Suprapubic skin (tissue), 4 donors: ENCODE data around the gene SPATA32.

Source experiments
- EP300 ChIP-seq: sonication (generic); formaldehyde crosslinking; IDR thresholded peaks from one replicate; pipeline ENCODE4 v1.6.1; 2017; ENCODE audit warnings: antibody characterized with exemption
- POLR2A ChIP-seq, 2 donors: fragments of 450-650 bp; IDR thresholded peaks; one replicate each; pipeline ENCODE4 v1.6.1; 2017; ENCODE audit warnings: antibody characterized with exemption in 2 of 2, mild to moderate bottlenecking in 2 of 2, moderate library complexity in 2 of 2
- POLR2AphosphoS5 ChIP-seq, 3 donors: sonication (generic); formaldehyde crosslinking; IDR thresholded peaks; one replicate each; pipeline ENCODE4 v1.6.1; 2017; ENCODE audit warnings: antibody characterized with exemption in 3 of 3
- TF ChIP-seq, protein P1 (sequence below), 2 donors: fragments of 200-600 bp in 1 of 2; fragments of 450-650 bp in 1 of 2; sonication (generic) in 1 of 2; IDR thresholded peaks; one replicate each; pipeline ENCODE4 v1.5.1; 2016 to 2019; ENCODE audit warnings: antibody characterized with exemption in 2 of 2, mild to moderate bottlenecking in 1 of 2, moderate library complexity in 1 of 2

DNA sequence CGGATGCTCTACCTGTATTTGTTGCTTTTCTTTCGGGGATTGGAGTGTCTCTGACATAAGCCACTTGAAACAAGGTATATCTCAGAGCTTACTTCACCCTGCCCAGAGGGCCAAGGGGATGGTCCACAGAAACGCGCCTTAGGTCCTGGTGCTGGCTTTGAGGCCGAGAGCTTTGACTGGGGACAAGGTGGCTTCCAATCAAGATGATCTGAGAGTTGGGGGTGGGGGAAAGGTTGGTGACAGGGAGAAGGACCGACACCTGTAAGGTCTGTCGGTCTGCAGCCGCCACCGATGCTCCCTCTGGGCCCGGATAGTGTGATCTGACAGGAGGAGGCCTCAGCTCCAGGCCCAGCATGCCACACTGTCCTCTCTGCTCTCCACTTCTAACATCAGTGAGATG lies 21.8 kb upstream of the SPATA32 start:
- TF ChIP-seq POLR2A (IDR thresholded peaks at IDR 0.05) (no peak), POLR2AphosphoS5 (IDR thresholded peaks at IDR 0.05) (no peak), EP300 (no peak)
- TF ChIP-seq, protein P1, sequence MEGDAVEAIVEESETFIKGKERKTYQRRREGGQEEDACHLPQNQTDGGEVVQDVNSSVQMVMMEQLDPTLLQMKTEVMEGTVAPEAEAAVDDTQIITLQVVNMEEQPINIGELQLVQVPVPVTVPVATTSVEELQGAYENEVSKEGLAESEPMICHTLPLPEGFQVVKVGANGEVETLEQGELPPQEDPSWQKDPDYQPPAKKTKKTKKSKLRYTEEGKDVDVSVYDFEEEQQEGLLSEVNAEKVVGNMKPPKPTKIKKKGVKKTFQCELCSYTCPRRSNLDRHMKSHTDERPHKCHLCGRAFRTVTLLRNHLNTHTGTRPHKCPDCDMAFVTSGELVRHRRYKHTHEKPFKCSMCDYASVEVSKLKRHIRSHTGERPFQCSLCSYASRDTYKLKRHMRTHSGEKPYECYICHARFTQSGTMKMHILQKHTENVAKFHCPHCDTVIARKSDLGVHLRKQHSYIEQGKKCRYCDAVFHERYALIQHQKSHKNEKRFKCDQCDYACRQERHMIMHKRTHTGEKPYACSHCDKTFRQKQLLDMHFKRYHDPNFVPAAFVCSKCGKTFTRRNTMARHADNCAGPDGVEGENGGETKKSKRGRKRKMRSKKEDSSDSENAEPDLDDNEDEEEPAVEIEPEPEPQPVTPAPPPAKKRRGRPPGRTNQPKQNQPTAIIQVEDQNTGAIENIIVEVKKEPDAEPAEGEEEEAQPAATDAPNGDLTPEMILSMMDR (IDR thresholded peaks at IDR 0.05), result no peak
